ENCODE results near the gene OR2T3.
"Not testable (repeated sequence)": the region's sequence is repeated elsewhere in the genome, so short reads cannot be mapped to it uniquely, and the experiment has no call there.

- not testable (repeated sequence) for TF ChIP-seq CTCF (conservative IDR thresholded peaks at IDR 0.05 in 1 of 2, IDR thresholded peaks at IDR 0.05 in 1 of 2; ENCODE audit: extremely low read depth in 1 of 2, insufficient read depth in 1 of 2, low read depth in 1 of 2, low read length in 2 of 2); EZH2 (IDR thresholded peaks at IDR 0.05; ENCODE audit: borderline replicate concordance, low read length)
Measured at GRCh38 chr1:248459117-248459516, 14.0 kb upstream of the OR2T3 start.

Measured in mammary epithelial cell (primary cell).